Measurements from ENCODE around the gene EPHB6.

EPHB6 gene

DNA sequence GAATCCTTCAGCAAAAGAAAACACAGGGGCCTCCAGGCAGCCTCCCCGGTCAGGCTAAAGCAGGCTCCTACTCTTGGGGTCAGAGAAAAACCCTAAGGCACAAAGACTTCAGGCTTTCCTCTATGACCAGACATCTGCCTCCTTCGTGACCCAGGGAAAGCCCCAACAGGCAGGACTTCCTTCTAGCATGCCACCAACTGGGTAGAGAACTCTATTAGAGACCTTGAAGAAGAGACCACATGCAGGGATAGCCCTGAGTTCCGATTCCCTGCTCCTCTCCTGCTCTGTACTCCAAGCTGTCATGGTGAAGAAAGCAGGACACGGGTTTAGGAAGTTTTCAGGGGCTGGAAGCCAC lies 29.4 kb downstream of the EPHB6 start:
- no peaks in the 10 kb centered on the region for H3K27me3 ChIP-seq (ENCODE audit: control insufficient read depth in 1 of 2, insufficient read depth in 2 of 2, low read length in 2 of 2)
- H3K9me3 ChIP-seq (ENCODE audit: control insufficient read depth in 1 of 2, low read length in 2 of 2) = no peaks in the 10 kb centered on the region
- peak overlapping the region in 1 of 2 donors; percentile 33 for H3K9ac ChIP-seq (ENCODE audit: low read depth in 1 of 2, low read length in 2 of 2)
- H3K27ac ChIP-seq (ENCODE audit: low read depth, low read length) = no peak overlapping the region
- H3K4me3 ChIP-seq (ENCODE audit: low read depth in 1 of 2, low read length in 2 of 2) = peak overlapping the region; percentile 37 to 66
- no peaks in the 10 kb centered on the region for H3K36me3 ChIP-seq (ENCODE audit: control insufficient read depth in 1 of 2, insufficient read depth in 2 of 2, low read length in 2 of 2)
- peaks cover 20 to 27% of the 10 kb centered on the region in 2 donors for H3K4me1 ChIP-seq (ENCODE audit: control insufficient read depth in 1 of 2, insufficient read depth in 2 of 2, low read length in 2 of 2)

DNA sequence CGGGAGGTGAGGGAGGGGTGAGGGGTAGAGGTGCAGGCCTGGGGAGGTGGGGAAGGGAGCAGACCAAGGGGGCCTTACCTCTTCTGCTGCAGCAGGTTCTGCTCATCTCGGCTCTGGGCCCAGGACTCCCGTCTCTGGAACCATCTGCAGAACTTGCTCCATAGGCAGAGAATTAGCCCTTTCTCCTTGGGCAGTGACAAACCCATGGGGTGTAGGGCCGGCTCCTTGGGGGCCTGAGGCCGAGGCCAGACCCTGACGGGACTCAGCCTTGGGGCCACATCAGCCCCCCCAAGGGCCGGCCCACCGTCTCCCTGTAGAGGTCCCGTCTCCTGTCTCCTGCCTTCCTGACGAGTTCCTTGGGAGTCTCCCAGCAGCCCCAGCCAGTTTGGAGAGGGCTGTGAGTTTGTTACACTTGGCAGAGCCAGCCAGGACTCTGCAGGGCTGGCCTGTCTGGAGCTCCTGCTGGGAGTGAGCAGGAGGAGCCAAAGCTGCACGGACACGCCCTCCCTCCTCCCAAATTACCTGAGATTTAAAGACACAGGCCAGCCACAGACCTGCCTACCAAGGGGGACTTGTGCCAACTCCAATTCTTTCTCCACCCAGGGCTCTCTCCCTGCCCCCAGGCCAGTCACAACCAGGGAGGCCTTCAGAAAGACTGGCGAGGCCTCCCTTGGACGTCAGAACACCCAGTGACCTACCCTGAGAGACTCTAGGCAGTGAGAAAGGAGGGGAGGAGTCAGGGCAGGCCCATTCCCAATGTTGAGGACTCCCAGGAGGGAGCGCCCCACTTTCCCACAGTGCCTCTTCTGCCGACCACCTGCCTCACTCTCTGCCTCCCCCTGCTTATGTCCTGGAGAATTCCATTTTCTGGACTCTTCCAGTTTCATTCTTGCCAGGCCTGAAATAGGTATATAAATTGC lies 30.7 kb downstream of the EPHB6 start, which contains the start of gene TRPV6:
TSS of gene TRPV6 (minus strand) at position 435 of the 920 bp plus-strand sequence.
- Histone ChIP-seq H3K4me3 (ENCODE audit: low read depth in 1 of 2, low read length in 2 of 2) (peak within 1 kb of the TSS; percentile 37 to 66), H3K4me1 (ENCODE audit: control insufficient read depth in 1 of 2, insufficient read depth in 2 of 2, low read length in 2 of 2) (peaks cover 30 to 32% of the 10 kb centered on the region in 2 donors), H3K27ac (ENCODE audit: low read depth, low read length) (no peak within 1 kb of the TSS), H3K36me3 (ENCODE audit: control insufficient read depth in 1 of 2, insufficient read depth in 2 of 2, low read length in 2 of 2) (no peaks in the 10 kb centered on the region), H3K9ac (ENCODE audit: low read depth in 1 of 2, low read length in 2 of 2) (peak within 1 kb of the TSS; percentile 52 to 66), H3K9me3 (ENCODE audit: control insufficient read depth in 1 of 2, low read length in 2 of 2) (no peaks in the 10 kb centered on the region), H3K27me3 (ENCODE audit: control insufficient read depth in 1 of 2, insufficient read depth in 2 of 2, low read length in 2 of 2) (peaks cover 0 to 2% of the 10 kb centered on the region in 2 donors)

DNA sequence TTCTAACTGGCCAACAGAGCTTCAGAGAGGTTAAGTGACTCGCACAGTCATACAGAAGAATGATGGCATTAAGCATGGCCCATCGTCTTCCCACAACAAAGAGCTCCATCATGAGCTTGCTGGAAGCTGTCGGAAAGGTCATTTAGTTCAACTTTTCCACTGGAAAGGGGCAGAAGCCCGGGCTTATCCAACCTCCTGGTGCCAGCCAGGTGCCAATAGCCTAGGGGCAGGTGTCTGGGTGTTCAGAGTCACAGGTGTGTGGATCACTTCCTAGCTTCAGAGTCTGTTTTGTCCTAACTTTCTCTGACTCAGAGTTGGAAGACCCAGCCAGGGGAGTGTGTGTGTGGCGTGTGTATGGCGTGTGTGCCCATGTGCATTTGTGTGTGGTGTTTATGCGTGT lies 32.0 kb downstream of the EPHB6 start:
- no peak overlapping the region for H3K9ac ChIP-seq (ENCODE audit: low read depth in 1 of 2, low read length in 2 of 2)
- H3K4me3 ChIP-seq (ENCODE audit: low read depth in 1 of 2, low read length in 2 of 2) = no peak overlapping the region
- H3K36me3 ChIP-seq (ENCODE audit: control insufficient read depth in 1 of 2, insufficient read depth in 2 of 2, low read length in 2 of 2) = no peaks in the 10 kb centered on the region
- H3K27ac ChIP-seq (ENCODE audit: low read depth, low read length) = no peak overlapping the region
- H3K4me1 ChIP-seq (ENCODE audit: control insufficient read depth in 1 of 2, insufficient read depth in 2 of 2, low read length in 2 of 2) = peaks cover 34 to 40% of the 10 kb centered on the region in 2 donors
- H3K27me3 ChIP-seq (ENCODE audit: control insufficient read depth in 1 of 2, insufficient read depth in 2 of 2, low read length in 2 of 2) = peaks cover 0 to 8% of the 10 kb centered on the region in 2 donors
- H3K9me3 ChIP-seq (ENCODE audit: control insufficient read depth in 1 of 2, low read length in 2 of 2) = no peaks in the 10 kb centered on the region

DNA sequence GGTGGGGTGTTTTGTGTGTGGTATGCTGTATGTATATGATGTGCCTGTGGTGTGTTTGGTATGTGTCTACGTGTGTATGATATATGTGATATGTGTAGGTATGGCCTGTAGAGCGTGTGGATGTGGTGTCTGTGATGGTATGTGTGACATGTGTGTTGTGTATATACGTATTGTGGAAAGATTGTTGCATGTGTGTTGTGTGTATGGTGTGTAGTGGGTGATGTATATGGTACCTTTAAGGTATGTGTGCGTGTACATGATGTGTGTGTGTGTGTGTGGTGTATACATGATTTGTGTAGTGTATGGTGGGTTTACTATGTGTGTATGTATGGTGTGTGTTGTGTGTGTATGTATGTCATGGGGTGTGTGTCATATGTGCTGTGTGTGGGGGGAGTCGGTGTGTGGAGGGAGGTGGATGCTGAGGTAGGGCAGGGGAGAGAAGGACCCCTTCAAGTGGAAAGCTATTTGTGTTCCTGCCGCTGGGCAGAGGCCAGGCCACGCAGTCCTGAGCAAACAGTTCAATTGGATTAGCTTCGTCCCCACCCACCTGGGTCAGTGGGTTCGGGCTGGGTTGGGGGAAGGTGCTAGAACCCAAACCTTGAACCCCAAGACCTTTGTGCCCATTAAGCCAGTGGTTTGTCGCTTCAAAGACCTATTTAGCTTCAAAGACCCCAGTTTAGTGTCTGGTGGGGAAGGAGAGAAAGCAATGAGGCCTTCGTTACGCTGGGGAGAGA lies 32.6 kb downstream of the EPHB6 start:
- H3K4me3 ChIP-seq (ENCODE audit: low read depth in 1 of 2, low read length in 2 of 2) = no peak overlapping the region
- H3K9ac ChIP-seq (ENCODE audit: low read depth in 1 of 2, low read length in 2 of 2) = no peak overlapping the region
- H3K27ac ChIP-seq (ENCODE audit: low read depth, low read length) = no peak overlapping the region
- H3K9me3 ChIP-seq (ENCODE audit: control insufficient read depth in 1 of 2, low read length in 2 of 2) = no peaks in the 10 kb centered on the region
- H3K27me3 ChIP-seq (ENCODE audit: control insufficient read depth in 1 of 2, insufficient read depth in 2 of 2, low read length in 2 of 2) = peaks cover 0 to 8% of the 10 kb centered on the region in 2 donors
- no peaks in the 10 kb centered on the region for H3K36me3 ChIP-seq (ENCODE audit: control insufficient read depth in 1 of 2, insufficient read depth in 2 of 2, low read length in 2 of 2)
- peaks cover 36 to 40% of the 10 kb centered on the region in 2 donors for H3K4me1 ChIP-seq (ENCODE audit: control insufficient read depth in 1 of 2, insufficient read depth in 2 of 2, low read length in 2 of 2)

DNA sequence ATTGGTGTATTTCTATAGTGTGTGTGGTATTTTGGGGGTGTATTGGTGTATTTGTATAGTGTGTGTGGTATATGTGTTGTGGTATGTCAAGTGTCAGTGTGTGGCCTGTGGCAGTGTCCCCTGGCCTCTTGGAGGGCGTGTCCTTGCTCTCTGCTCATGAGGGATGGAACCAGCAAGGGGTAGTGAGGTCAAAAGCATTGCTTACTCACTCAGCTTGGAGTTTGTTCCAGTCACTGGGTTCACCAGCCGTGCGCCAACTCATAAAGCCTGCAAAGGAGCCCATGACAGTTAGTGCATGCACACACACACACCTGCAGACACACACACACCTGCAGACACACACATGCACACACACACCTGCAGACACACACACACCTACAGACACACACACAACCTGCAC lies 34.9 kb downstream of the EPHB6 start:
- peaks cover 0 to 8% of the 10 kb centered on the region in 2 donors for H3K27me3 ChIP-seq (ENCODE audit: control insufficient read depth in 1 of 2, insufficient read depth in 2 of 2, low read length in 2 of 2)
- no peak overlapping the region for H3K4me3 ChIP-seq (ENCODE audit: low read depth in 1 of 2, low read length in 2 of 2)
- H3K36me3 ChIP-seq (ENCODE audit: control insufficient read depth in 1 of 2, insufficient read depth in 2 of 2, low read length in 2 of 2) = no peaks in the 10 kb centered on the region
- no peaks in the 10 kb centered on the region for H3K9me3 ChIP-seq (ENCODE audit: control insufficient read depth in 1 of 2, low read length in 2 of 2)
- H3K27ac ChIP-seq (ENCODE audit: low read depth, low read length) = no peak overlapping the region
- H3K4me1 ChIP-seq (ENCODE audit: control insufficient read depth in 1 of 2, insufficient read depth in 2 of 2, low read length in 2 of 2) = peaks cover 46 to 53% of the 10 kb centered on the region in 2 donors
- no peak overlapping the region for H3K9ac ChIP-seq (ENCODE audit: low read depth in 1 of 2, low read length in 2 of 2)

DNA sequence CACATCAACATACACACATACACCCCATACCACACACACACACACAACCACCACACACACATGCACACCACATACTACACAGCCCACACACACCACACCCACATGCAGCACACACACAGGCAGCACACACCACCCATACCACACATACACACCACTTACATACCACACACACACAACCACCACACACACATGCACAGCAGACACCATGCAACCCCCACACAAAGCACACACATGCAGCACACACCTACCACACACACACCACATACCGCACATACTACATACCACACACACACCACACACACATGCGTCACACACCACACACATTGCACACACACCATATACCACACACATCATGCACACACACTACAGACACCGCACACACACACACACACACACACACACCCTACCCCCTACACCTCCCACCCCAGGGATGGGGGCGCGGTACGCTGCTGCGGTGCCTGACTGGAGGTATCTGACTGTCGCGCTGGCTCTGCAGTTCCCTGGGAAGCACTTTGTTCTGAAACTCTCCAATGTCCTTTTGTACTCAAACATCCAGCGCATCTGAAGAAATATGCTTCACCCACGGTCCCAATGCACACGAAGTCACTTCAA lies 36.1 kb downstream of the EPHB6 start:
- H3K4me3 ChIP-seq (ENCODE audit: low read depth in 1 of 2, low read length in 2 of 2) = no peak overlapping the region
- H3K9me3 ChIP-seq (ENCODE audit: control insufficient read depth in 1 of 2, low read length in 2 of 2) = no peaks in the 10 kb centered on the region
- H3K9ac ChIP-seq (ENCODE audit: low read depth in 1 of 2, low read length in 2 of 2) = no peak overlapping the region
- peaks cover 54 to 59% of the 10 kb centered on the region in 2 donors for H3K4me1 ChIP-seq (ENCODE audit: control insufficient read depth in 1 of 2, insufficient read depth in 2 of 2, low read length in 2 of 2)
- no peak overlapping the region for H3K27ac ChIP-seq (ENCODE audit: low read depth, low read length)
- H3K27me3 ChIP-seq (ENCODE audit: control insufficient read depth in 1 of 2, insufficient read depth in 2 of 2, low read length in 2 of 2) = peaks cover 0 to 8% of the 10 kb centered on the region in 2 donors
- no peaks in the 10 kb centered on the region for H3K36me3 ChIP-seq (ENCODE audit: control insufficient read depth in 1 of 2, insufficient read depth in 2 of 2, low read length in 2 of 2)

DNA sequence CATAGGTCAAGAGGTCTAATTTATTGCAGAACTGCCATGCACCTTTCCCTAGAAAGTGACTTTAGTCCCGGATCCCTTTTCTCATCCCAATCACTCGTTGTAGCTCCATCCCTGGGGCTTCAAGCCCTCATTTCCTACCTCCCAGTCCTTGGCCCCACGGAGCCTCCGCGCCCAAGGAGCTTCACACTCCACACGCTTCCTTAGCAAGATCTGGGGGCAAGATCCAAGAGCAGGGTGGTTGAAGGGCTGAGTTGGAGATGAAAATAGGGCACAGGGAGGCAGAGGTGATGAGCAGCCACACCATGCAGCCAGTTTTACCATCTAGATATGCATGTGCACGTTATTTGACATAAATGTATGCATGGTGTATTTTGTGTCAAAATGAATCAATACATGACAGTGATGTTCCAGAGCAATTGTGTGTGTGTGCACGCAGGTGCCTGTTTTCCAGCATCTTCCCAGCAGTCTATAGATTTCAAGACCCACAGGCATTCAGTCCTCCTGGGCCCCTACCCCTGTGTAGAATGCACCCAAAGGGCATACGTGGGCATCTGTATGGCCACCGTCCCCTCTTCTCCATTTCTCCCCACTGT lies 36.7 kb downstream of the EPHB6 start:
- peaks cover 0 to 8% of the 10 kb centered on the region in 2 donors for H3K27me3 ChIP-seq (ENCODE audit: control insufficient read depth in 1 of 2, insufficient read depth in 2 of 2, low read length in 2 of 2)
- H3K9me3 ChIP-seq (ENCODE audit: control insufficient read depth in 1 of 2, low read length in 2 of 2) = no peaks in the 10 kb centered on the region
- no peak overlapping the region for H3K27ac ChIP-seq (ENCODE audit: low read depth, low read length)
- H3K4me3 ChIP-seq (ENCODE audit: low read depth in 1 of 2, low read length in 2 of 2) = no peak overlapping the region
- peaks cover 54% of the 10 kb centered on the region in 2 donors for H3K4me1 ChIP-seq (ENCODE audit: control insufficient read depth in 1 of 2, insufficient read depth in 2 of 2, low read length in 2 of 2)
- no peak overlapping the region for H3K9ac ChIP-seq (ENCODE audit: low read depth in 1 of 2, low read length in 2 of 2)
- no peaks in the 10 kb centered on the region for H3K36me3 ChIP-seq (ENCODE audit: control insufficient read depth in 1 of 2, insufficient read depth in 2 of 2, low read length in 2 of 2)

DNA sequence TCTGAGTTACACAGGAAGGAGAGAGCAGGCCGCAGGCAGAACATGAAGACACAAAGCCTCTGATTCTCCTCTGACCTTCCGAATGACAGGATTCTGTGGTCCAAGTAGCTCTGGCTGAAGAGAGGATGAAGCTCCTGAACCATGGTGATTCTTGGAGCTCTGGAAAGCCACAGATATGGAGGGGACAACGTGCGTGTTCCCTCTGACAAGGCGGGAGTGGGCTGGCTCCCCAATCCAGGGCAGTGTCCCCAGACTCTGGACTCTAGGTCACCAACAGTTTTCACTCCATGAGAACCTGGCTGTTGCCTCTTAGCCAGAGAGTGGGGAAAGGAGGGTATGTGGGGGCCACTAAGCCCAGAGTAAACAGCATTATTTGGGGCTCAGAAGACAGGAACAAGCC lies 38.1 kb downstream of the EPHB6 start:
- H3K9me3 ChIP-seq (ENCODE audit: control insufficient read depth in 1 of 2, low read length in 2 of 2) = no peaks in the 10 kb centered on the region
- H3K4me3 ChIP-seq (ENCODE audit: low read depth in 1 of 2, low read length in 2 of 2) = no peak overlapping the region
- H3K27me3 ChIP-seq (ENCODE audit: control insufficient read depth in 1 of 2, insufficient read depth in 2 of 2, low read length in 2 of 2) = peaks cover 0 to 8% of the 10 kb centered on the region in 2 donors
- H3K36me3 ChIP-seq (ENCODE audit: control insufficient read depth in 1 of 2, insufficient read depth in 2 of 2, low read length in 2 of 2) = no peaks in the 10 kb centered on the region
- H3K27ac ChIP-seq (ENCODE audit: low read depth, low read length) = no peak overlapping the region
- H3K9ac ChIP-seq (ENCODE audit: low read depth in 1 of 2, low read length in 2 of 2) = no peak overlapping the region
- peaks cover 40 to 46% of the 10 kb centered on the region in 2 donors for H3K4me1 ChIP-seq (ENCODE audit: control insufficient read depth in 1 of 2, insufficient read depth in 2 of 2, low read length in 2 of 2)

DNA sequence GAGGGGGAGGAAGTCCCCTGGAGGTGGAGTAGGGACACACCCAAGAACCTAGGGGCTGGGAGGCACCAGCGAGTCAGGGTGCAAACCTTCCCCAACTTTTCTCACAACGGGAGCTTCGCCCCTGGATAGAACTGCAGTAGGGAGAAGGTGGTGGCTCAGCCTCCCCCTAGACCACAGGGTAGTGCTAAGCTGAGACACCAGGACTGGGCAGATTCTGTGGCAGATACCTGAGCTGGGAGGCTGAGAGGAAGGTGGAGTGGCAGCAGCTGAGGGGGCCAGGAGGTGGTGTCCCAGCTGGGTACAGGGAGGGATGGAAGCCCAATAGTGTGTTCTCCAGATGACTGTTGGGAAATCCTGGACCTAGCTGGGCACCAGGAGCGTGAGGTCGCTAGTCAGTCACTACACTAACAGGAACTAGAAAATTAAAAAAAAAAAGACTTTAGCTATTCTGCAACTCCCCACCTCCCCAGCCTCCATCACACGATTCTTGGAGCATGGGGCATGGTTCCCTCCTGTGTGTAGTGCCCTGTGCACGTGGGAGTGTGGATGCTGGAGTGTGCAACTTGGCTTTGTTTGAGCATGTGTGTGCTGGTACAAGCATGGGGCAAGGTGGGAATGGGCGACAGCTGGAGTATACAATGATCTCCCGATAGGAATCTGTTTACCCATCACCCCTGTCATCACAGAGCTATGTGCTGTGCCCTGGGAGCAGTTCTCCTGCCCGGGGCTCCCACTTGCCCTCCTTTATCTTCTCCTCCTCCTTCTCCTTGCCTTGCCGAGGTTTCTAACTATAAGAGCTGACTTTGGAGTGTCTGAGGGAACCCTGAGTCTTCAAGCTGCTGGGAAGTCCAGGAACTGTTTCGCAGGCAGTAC lies 39.5 kb downstream of the EPHB6 start:
- peaks cover 0 to 8% of the 10 kb centered on the region in 2 donors for H3K27me3 ChIP-seq (ENCODE audit: control insufficient read depth in 1 of 2, insufficient read depth in 2 of 2, low read length in 2 of 2)
- H3K9ac ChIP-seq (ENCODE audit: low read depth in 1 of 2, low read length in 2 of 2) = no peak overlapping the region

More for the DNA sequence above, 39.5 kb downstream of the EPHB6 start:
- Histone ChIP-seq H3K4me3 (ENCODE audit: low read depth in 1 of 2, low read length in 2 of 2) (no peak overlapping the region), H3K27ac (ENCODE audit: low read depth, low read length) (no peak overlapping the region), H3K9me3 (ENCODE audit: control insufficient read depth in 1 of 2, low read length in 2 of 2) (no peaks in the 10 kb centered on the region), H3K36me3 (ENCODE audit: control insufficient read depth in 1 of 2, insufficient read depth in 2 of 2, low read length in 2 of 2) (no peaks in the 10 kb centered on the region), H3K4me1 (ENCODE audit: control insufficient read depth in 1 of 2, insufficient read depth in 2 of 2, low read length in 2 of 2) (peaks cover 43 to 50% of the 10 kb centered on the region in 2 donors)

Data from duodenal mucosa (tissue), 2 donors.